ENCODE measurements around the gene ATP4A.

Gene ATP4A

GRCh38 chr19:35509018-35509652 lies 54.3 kb downstream of the ATP4A start:
- Histone ChIP-seq H3K4me1 (ENCODE audit: insufficient read depth, low read length) (peaks cover 14% of the 10 kb centered on the region), H3K27me3 (ENCODE audit: insufficient read depth, low read length) (peaks cover 8% of the 10 kb centered on the region), H3K27ac (ENCODE audit: low read depth, low read length) (peak overlapping the region; percentile 93), H3K36me3 (ENCODE audit: insufficient read depth, low read length) (peaks cover 40% of the 10 kb centered on the region), H3K9ac (ENCODE audit: low read depth, low read length) (peak overlapping the region; percentile 94), H3K9me3 (ENCODE audit: insufficient read depth, low read depth, low read length) (no peaks in the 10 kb centered on the region), H3K4me3 (ENCODE audit: low read length) (peak overlapping the region; percentile 82)
- 2% methylated on average over 10 of the region's 12 CpGs for WGBS

- Histone ChIP-seq H3K4me1 (ENCODE audit: insufficient read depth, low read length) (peaks cover 9% of the 10 kb centered on the region), H3K9me3 (ENCODE audit: insufficient read depth, low read depth, low read length) (no peaks in the 10 kb centered on the region), H3K9ac (ENCODE audit: low read depth, low read length) (no peak overlapping the region), H3K27ac (ENCODE audit: low read depth, low read length) (no peak overlapping the region), H3K4me3 (ENCODE audit: low read length) (peak overlapping the region; percentile 82), H3K27me3 (ENCODE audit: insufficient read depth, low read length) (peaks cover 8% of the 10 kb centered on the region), H3K36me3 (ENCODE audit: insufficient read depth, low read length) (peaks cover 48% of the 10 kb centered on the region)
- 91% methylated on average over 2 of the region's 3 CpGs for WGBS
These were observed 55.3 kb downstream of the ATP4A start for GRCh38 chr19:35508129-35508528.

DNA sequence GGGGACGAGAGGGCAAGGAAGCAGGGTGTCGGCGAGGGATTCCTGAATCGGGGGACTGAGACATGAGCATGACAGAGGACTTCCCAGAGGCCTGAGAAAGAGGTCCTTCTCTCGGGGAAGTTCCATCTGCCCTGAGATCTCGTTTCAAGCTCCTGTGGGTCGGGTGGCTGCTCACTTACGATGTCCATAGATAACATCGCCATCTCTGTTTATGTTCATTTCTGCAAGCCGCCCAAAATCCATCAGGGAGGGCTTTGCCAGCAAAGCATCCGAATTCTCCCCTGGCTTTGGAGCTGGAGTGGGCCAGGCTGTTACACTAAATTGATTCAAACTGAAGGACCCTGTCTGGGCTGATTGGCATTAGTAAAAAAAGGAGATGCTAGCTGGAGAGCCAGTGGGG lies 55.9 kb downstream of the ATP4A start:
- H3K36me3 ChIP-seq (ENCODE audit: insufficient read depth, low read length), result peaks cover 53% of the 10 kb centered on the region
- WGBS, result 95% methylated on average over 11 of the region's 11 CpGs
- H3K4me1 ChIP-seq (ENCODE audit: insufficient read depth, low read length), result peaks cover 8% of the 10 kb centered on the region; the same call in 1 of the 2 replicates
- no peak overlapping the region for H3K9ac ChIP-seq (ENCODE audit: low read depth, low read length)
- H3K27ac ChIP-seq (ENCODE audit: low read depth, low read length), result no peak overlapping the region
- H3K4me3 ChIP-seq (ENCODE audit: low read length), result no peak overlapping the region
- no peaks in the 10 kb centered on the region for H3K9me3 ChIP-seq (ENCODE audit: insufficient read depth, low read depth, low read length)
- peaks cover 8% of the 10 kb centered on the region for H3K27me3 ChIP-seq (ENCODE audit: insufficient read depth, low read length)

GRCh38 chr19:35506011-35506410 lies 57.4 kb downstream of the ATP4A start:
- peaks cover 5% of the 10 kb centered on the region for H3K27me3 ChIP-seq (ENCODE audit: insufficient read depth, low read length)
- H3K9ac ChIP-seq (ENCODE audit: low read depth, low read length), result no peak overlapping the region
- 94% methylated on average over 7 of the region's 7 CpGs for whole genome bisulfite sequencing
- no peaks in the 10 kb centered on the region for H3K9me3 ChIP-seq (ENCODE audit: insufficient read depth, low read depth, low read length)
- peaks cover 66% of the 10 kb centered on the region for H3K36me3 ChIP-seq (ENCODE audit: insufficient read depth, low read length)
- H3K4me3 ChIP-seq (ENCODE audit: low read length), result no peak overlapping the region
- H3K4me1 ChIP-seq (ENCODE audit: insufficient read depth, low read length), result peaks cover 8% of the 10 kb centered on the region; the same call in 1 of the 2 replicates
- no peak overlapping the region for H3K27ac ChIP-seq (ENCODE audit: low read depth, low read length)

DNA sequence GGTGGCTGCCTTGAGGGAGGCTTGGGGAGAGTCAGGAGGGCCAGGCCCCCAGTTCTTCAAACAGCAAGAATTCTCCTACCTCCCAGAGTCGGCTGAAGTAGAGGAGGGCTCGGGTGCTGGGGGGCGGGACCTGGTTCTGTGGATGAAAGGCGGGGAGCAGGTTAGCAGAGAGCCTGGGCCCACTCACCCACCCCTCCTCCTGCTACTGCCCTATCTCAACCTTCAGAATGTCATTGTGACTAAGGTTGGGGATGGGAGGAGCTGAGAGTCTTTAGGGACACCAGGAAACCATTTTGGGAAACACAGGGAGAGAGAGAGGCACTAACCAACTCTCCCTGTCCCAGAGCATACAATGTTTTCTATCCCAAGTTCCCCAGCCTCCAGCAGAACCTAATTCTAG lies 60.7 kb downstream of the ATP4A start:
- no peak overlapping the region for H3K9ac ChIP-seq (ENCODE audit: low read depth, low read length)
- no peaks in the 10 kb centered on the region for H3K9me3 ChIP-seq (ENCODE audit: insufficient read depth, low read depth, low read length)
- WGBS, result no CpG with 5 or more reads among the region's 4 CpGs
- H3K36me3 ChIP-seq (ENCODE audit: insufficient read depth, low read length), result peaks cover 93% of the 10 kb centered on the region
- H3K27me3 ChIP-seq (ENCODE audit: insufficient read depth, low read length), result no peaks in the 10 kb centered on the region
- no peak overlapping the region for H3K27ac ChIP-seq (ENCODE audit: low read depth, low read length)
- no peak overlapping the region for H3K4me3 ChIP-seq (ENCODE audit: low read length)
- no peaks in the 10 kb centered on the region for H3K4me1 ChIP-seq (ENCODE audit: insufficient read depth, low read length)

GRCh38 chr19:35501684-35502083 lies 61.8 kb downstream of the ATP4A start:
- no peaks in the 10 kb centered on the region for H3K27me3 ChIP-seq (ENCODE audit: insufficient read depth, low read length)
- no peak overlapping the region for H3K4me3 ChIP-seq (ENCODE audit: low read length)
- no peak overlapping the region for H3K9ac ChIP-seq (ENCODE audit: low read depth, low read length)
- 84% methylated on average over 10 of the region's 15 CpGs for WGBS
- H3K4me1 ChIP-seq (ENCODE audit: insufficient read depth, low read length), result no peaks in the 10 kb centered on the region
- peaks cover 86% of the 10 kb centered on the region for H3K36me3 ChIP-seq (ENCODE audit: insufficient read depth, low read length)
- no peaks in the 10 kb centered on the region for H3K9me3 ChIP-seq (ENCODE audit: insufficient read depth, low read depth, low read length)
- no peak overlapping the region for H3K27ac ChIP-seq (ENCODE audit: low read depth, low read length)

- Histone ChIP-seq H3K4me1 (ENCODE audit: insufficient read depth, low read length) (no peaks in the 10 kb centered on the region), H3K27ac (ENCODE audit: low read depth, low read length) (no peak overlapping the region), H3K27me3 (ENCODE audit: insufficient read depth, low read length) (no peaks in the 10 kb centered on the region), H3K4me3 (ENCODE audit: low read length) (no peak overlapping the region), H3K9me3 (ENCODE audit: insufficient read depth, low read depth, low read length) (no peaks in the 10 kb centered on the region), H3K9ac (ENCODE audit: low read depth, low read length) (no peak overlapping the region), H3K36me3 (ENCODE audit: insufficient read depth, low read length) (peaks cover 77% of the 10 kb centered on the region)
- 99% methylated on average over 6 of the region's 10 CpGs for WGBS
These were observed 62.8 kb downstream of the ATP4A start for GRCh38 chr19:35500611-35501010.

All from HUES64 (cell line).